HG02943 (cell line): ENCODE measurements around the gene LRRC53.

Experiments
- ATAC-seq: cut with Tn5 transposase; IDR thresholded peaks from one replicate; pipeline ENCODE4 v1.9.1; 2021; ENCODE audit warnings: mild to moderate bottlenecking, low read depth, moderate library complexity; ENCODE audit not compliant: unreplicated experiment

LRRC53 gene

GRCh38 chr1:74512170-74512915 is at the start of gene LRRC53:
TSS of gene LRRC53 (minus strand) at chr1:74512611. CDS start at chr1:74483349, 29,262 bp downstream.
- no peak for ATAC-seq

- ATAC-seq = no peak
Observed at GRCh38 chr1:74549932-74550331, 37.5 kb upstream of the LRRC53 start.

- ATAC-seq = no peak
Observed at GRCh38 chr1:74548961-74549750, 36.7 kb upstream of the LRRC53 start.

GRCh38 chr1:74545821-74546220 is 33.4 kb upstream of the LRRC53 start:
- no peak for ATAC-seq

GRCh38 chr1:74534241-74534640 is 21.8 kb upstream of the LRRC53 start:
- no peak for ATAC-seq

- no peak for ATAC-seq
Observed at GRCh38 chr1:74531796-74532195, 19.4 kb upstream of the LRRC53 start.

- ATAC-seq = no peak
Observed at GRCh38 chr1:74530892-74531291, 18.5 kb upstream of the LRRC53 start.

GRCh38 chr1:74528123-74528522 is 15.7 kb upstream of the LRRC53 start:
- no peak for ATAC-seq

- no peak for ATAC-seq
Observed at GRCh38 chr1:74526708-74527107, 14.3 kb upstream of the LRRC53 start.

GRCh38 chr1:74523873-74524480 is 11.6 kb upstream of the LRRC53 start:
- ATAC-seq = no peak

- ATAC-seq = no peak
Observed at GRCh38 chr1:74522148-74522547, 9.7 kb upstream of the LRRC53 start.

GRCh38 chr1:74517599-74518051 is 5.2 kb upstream of the LRRC53 start:
- ATAC-seq = peak; percentile 84

GRCh38 chr1:74513411-74514300 is 1.2 kb upstream of the LRRC53 start:
- ATAC-seq = no peak

- no peak for ATAC-seq
Observed at GRCh38 chr1:74508449-74508848, 4.0 kb downstream of the LRRC53 start.

- no peak for ATAC-seq
Observed at GRCh38 chr1:74505928-74506710, 6.3 kb downstream of the LRRC53 start.

- no peak for ATAC-seq
Observed at GRCh38 chr1:74504933-74505512, 7.4 kb downstream of the LRRC53 start.

- ATAC-seq = peak; percentile 88
Observed at GRCh38 chr1:74504125-74504932, 8.1 kb downstream of the LRRC53 start.

- no peak for ATAC-seq
Observed at GRCh38 chr1:74502858-74503257, 9.6 kb downstream of the LRRC53 start.
